PC-3 (cell line): ENCODE measurements around the gene UNC93A.

Experiments used
- CTCF ChIP-seq: fragments of 300-600 bp; sonication (generic); conservative IDR thresholded peaks from 2 replicates; pipeline ENCODE4 v1.5.1; 2017; ENCODE audit warnings: antibody characterized with exemption, low read depth, mild to moderate bottlenecking, low read length
- EZH2phosphoT487 ChIP-seq: fragments of 300-600 bp; sonication (generic); IDR thresholded peaks from 2 replicates; pipeline ENCODE4 v1.6.1; 2018; ENCODE audit warnings: mild to moderate bottlenecking, antibody characterized with exemption, low read length, borderline replicate concordance

- TF ChIP-seq CTCF (no peak), EZH2phosphoT487 (no peak)
Measured at GRCh38 chr6:167285077-167285770, 5.9 kb upstream of the UNC93A start.
